MCF 10A (cell line): ENCODE measurements around the gene NEDD8. TPM values are rescaled to one million over a fixed set of nuclear protein-coding genes. Genes with fewer than 3 reads are reported as not detected.

Source experiments
- BruUV-seq: library from RNA; stranded (reverse); fragments of 400-500 nt; replicated peaks from 2 replicates; lab custom pipeline; 2021; lab: Mats Ljungman, UMichigan
- CTCF ChIA-PET: fragments of 300-600 bp; sonication (Branson Sonifier 250); formaldehyde crosslinking; extraction: SDS; loops from one replicate; lab custom pipeline; 2021; ENCODE audit warnings: antibody characterized with exemption, inconsistent platforms; lab: Yijun Ruan, JAX
- POLR2A ChIA-PET: fragments of 300-600, 350-650 bp; sonication (Branson Sonifier 250); formaldehyde crosslinking; extraction: SDS; loops from one replicate; lab custom pipeline; 2020; ENCODE audit warnings: antibody characterized with exemption, inconsistent platforms; lab: Yijun Ruan, JAX
- DNase-seq: peaks from one replicate; pipeline ENCODE4 v3.0.0-alpha.2; 2018; ENCODE audit not compliant: unreplicated experiment
- H3K27ac Mint-ChIP-seq: one replicate; pipeline ENCODE4 v1.8.0; 2022; ENCODE audit warnings: mild to moderate bottlenecking, low read depth, mixed read lengths; ENCODE audit not compliant: unreplicated experiment
- H3K27me3 Mint-ChIP-seq: one replicate; pipeline ENCODE4 v1.8.0; 2022; ENCODE audit warnings: mixed read lengths; ENCODE audit not compliant: insufficient read depth, unreplicated experiment
- H3K36me3 Mint-ChIP-seq: one replicate; pipeline ENCODE4 v1.8.0; 2022; ENCODE audit warnings: mild to moderate bottlenecking, moderate library complexity, mixed read lengths; ENCODE audit not compliant: insufficient read depth, unreplicated experiment
- H3K4me1 Mint-ChIP-seq: one replicate; pipeline ENCODE4 v1.8.0; 2022; ENCODE audit warnings: mixed read lengths; ENCODE audit not compliant: insufficient read depth, unreplicated experiment
- H3K4me3 Mint-ChIP-seq: one replicate; pipeline ENCODE4 v1.8.0; 2022; ENCODE audit warnings: mild to moderate bottlenecking, moderate library complexity, mixed read lengths; ENCODE audit not compliant: unreplicated experiment
- H3K9me3 Mint-ChIP-seq: one replicate; pipeline ENCODE4 v1.8.0; 2022; ENCODE audit warnings: mixed read lengths; ENCODE audit not compliant: unreplicated experiment
- intact Hi-C: fragments of 100-400 bp; cut with micrococcal nuclease; formaldehyde crosslinking; loops from 2 replicates; pipeline ENCODE4 v1.14.1; 2022
- total RNA-seq: library from RNA; stranded (reverse); gene quantifications from 2 replicates; pipeline ENCODE4 v1.2.3, GENCODE V29; 2022
- TF ChIP-seq, protein P1 (sequence below): fragments of 200-600 bp; IDR thresholded peaks from one replicate; pipeline ENCODE4 v1.8.0; 2022; ENCODE audit warnings: antibody characterized with exemption, mild to moderate bottlenecking; ENCODE audit not compliant: unreplicated experiment

NEDD8 gene
- total RNA-seq, 1 experiment from 2014 or later = 243 TPM

DNA sequence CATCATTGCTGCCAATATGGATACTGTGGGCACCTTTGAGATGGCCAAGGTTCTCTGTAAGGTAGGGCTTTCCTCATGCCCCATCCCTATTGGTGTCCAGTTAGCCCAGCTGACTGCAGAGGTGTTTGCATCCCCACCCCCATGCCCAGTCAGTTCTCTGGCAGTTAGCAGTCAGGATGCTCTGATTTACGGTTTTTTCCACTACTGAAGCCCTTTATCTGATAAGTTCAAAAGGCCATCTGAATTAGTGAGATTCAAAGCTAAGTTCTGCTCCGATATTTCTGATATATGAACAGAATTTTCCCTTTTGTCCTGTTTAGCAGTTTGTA lies 1.3 kb upstream of the NEDD8 start:
- no peaks in the 10 kb centered on the region for H3K9me3 Mint-ChIP-seq
- peak; percentile 18 for DNase-seq
- ChIA-PET POLR2A (interaction anchor here (0.7 to 2.8 kb wide), 9 partner anchors 9 to 97 kb away, joined by 3 to 45 read pairs (median 10); partner anchors contain the start of genes CHMP4A, EMC9, IRF9 and LTB4R2), CTCF (interaction anchor here (0.7 to 17.7 kb wide), 4 partner anchors 9 to 445 kb away, joined by 3 to 414 read pairs (median 40); partner anchors contain the start of genes CIDEB, DHRS1, LTB4R2 and NOP9)
- BruUV-seq = no TSS peak
- no peak overlapping the region for H3K27ac Mint-ChIP-seq
- H3K27me3 Mint-ChIP-seq = no peaks in the 10 kb centered on the region
- intact Hi-C loops = no loop called here
- peaks cover 57% of the 10 kb centered on the region for H3K36me3 Mint-ChIP-seq
- TF ChIP-seq, protein P1, sequence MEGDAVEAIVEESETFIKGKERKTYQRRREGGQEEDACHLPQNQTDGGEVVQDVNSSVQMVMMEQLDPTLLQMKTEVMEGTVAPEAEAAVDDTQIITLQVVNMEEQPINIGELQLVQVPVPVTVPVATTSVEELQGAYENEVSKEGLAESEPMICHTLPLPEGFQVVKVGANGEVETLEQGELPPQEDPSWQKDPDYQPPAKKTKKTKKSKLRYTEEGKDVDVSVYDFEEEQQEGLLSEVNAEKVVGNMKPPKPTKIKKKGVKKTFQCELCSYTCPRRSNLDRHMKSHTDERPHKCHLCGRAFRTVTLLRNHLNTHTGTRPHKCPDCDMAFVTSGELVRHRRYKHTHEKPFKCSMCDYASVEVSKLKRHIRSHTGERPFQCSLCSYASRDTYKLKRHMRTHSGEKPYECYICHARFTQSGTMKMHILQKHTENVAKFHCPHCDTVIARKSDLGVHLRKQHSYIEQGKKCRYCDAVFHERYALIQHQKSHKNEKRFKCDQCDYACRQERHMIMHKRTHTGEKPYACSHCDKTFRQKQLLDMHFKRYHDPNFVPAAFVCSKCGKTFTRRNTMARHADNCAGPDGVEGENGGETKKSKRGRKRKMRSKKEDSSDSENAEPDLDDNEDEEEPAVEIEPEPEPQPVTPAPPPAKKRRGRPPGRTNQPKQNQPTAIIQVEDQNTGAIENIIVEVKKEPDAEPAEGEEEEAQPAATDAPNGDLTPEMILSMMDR = no peak
- peaks cover 34% of the 10 kb centered on the region for H3K4me1 Mint-ChIP-seq
- peak overlapping the region; percentile 77 for H3K4me3 Mint-ChIP-seq

DNA sequence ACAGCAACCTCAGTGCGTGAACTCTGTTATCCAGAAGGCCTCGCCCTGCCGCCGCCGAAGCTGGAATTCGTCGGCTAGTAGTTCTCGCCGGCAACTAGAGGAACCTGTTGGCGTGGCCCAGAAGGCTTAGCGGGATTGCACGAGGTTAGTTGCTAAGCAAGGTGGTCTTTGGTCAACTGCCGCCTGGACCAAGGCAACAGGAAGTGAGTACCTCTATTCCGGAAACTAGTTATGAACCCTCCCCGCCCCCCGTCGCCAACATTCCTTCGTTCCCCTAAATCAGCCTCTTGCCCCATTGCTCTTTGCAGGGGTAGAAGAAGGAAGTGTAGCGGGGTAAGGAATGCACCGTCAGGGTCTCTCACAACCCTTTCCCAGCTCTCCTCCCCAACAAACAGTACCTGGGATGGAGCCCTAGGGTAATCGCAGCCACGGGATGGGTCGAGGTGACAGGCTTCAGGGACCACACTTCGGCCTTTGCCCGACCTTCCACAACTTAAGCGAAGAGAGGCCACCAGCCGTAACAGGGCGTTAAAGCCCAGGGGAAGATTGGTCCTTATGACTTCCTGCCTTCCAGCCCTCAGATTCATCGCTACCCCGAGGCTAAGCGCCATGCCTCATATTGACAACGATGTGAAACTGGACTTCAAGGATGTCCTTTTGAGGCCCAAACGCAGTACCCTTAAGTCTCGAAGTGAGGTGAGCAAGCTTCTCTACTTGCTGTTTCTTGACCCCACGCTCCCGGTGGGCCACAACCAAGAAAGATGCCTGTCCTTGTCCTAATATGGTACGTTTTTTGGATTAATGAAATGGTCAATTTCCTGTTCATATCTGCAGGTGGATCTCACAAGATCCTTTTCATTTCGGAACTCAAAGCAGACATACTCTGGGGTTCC lies 724 bp upstream of the NEDD8 start, which contains the start of gene GMPR2:
Gene GMPR2, plus strand, starts transcription at position 285 of the 893 bp plus-strand sequence. Its CDS starts 325 bp downstream, at position 610.
- ChIA-PET CTCF (interaction anchor here (0.6 to 17.7 kb wide), 7 partner anchors 10 to 1129 kb away, joined by 3 to 414 read pairs (median 3); partner anchors contain the start of genes CIDEB, DHRS1, LTB4R2 and NOP9), POLR2A (interaction anchor here (0.7 to 2.8 kb wide), 17 partner anchors 9 to 1132 kb away, joined by 3 to 45 read pairs (median 4); partner anchors contain the start of genes CHMP4A, DHRS1, IPO4 and IRF9)
- H3K27me3 Mint-ChIP-seq = no peaks in the 10 kb centered on the region
- H3K36me3 Mint-ChIP-seq = peaks cover 52% of the 10 kb centered on the region
- H3K9me3 Mint-ChIP-seq = no peaks in the 10 kb centered on the region
- intact Hi-C loops = loop anchor here (1.0 kb wide), 1 partner anchor 17 kb away; the partner anchor contains the start of gene MDP1
- TF ChIP-seq, protein P1 = no peak
- BruUV-seq = TSS peak; percentile 58
- peak within 1 kb of the TSS; percentile 70 for H3K27ac Mint-ChIP-seq
- H3K4me1 Mint-ChIP-seq = peaks cover 28% of the 10 kb centered on the region
- peak within 1 kb of the TSS; percentile 77 for H3K4me3 Mint-ChIP-seq
- DNase-seq = no peak

DNA sequence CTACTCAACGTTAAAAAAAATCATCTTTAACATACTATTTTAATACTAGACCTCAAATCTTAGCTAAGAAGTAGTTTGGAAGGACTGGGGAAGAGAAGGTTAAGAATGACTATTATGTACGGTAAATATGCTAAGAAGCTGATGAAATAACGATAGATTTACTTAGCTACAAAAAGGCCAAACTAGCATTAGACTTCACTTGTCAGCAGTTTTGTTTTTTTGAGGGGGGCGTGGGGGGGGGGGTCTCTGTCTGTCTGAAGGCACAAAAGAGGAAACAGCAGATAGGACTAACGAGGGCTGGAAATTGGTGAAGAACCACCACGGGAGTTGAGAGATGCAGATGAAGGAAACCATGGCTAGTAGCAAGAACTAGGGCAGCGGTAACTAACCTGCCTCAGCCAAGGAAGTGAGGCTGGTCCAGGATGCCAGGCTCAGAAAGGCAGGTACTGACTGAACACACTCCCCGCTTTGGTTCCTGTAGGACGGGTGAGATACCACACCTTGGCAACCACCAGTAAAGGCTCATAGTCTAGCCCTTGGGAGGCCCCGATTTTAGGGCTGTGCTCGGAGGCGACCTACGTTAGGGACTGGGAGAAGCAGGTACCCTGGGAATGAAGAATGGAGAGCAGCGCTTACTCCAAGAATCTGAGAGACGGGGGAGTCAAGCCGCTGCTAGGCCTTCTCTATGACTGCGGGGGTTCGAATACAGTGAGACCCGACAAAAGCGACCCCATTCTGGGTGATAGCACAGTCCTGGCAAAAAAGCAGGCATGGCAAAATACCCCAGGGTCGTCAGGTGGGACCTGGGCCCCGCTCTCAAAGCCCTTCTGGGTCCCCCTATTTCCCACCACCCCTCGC lies 675 bp downstream of the NEDD8 start:
- TF ChIP-seq, protein P1 = no peak
- Mint-ChIP-seq H3K27me3 (no peaks in the 10 kb centered on the region), H3K4me3 (peak overlapping the region; percentile 77), H3K4me1 (peaks cover 26% of the 10 kb centered on the region), H3K9me3 (no peaks in the 10 kb centered on the region), H3K27ac (peak overlapping the region; percentile 70), H3K36me3 (peaks cover 48% of the 10 kb centered on the region)
- ChIA-PET CTCF (interaction anchor here (0.6 to 1.2 kb wide), 9 partner anchors 15 to 582 kb away, joined by 3 to 5 read pairs (median 3); partner anchors contain the start of gene CIDEB), POLR2A (interaction anchor here (0.6 to 2.5 kb wide), 16 partner anchors 11 to 659 kb away, joined by 3 to 14 read pairs (median 3); partner anchors contain the start of genes CHMP4A, IPO4, MDP1 and RNF31)
- peak; percentile 23 for DNase-seq
- BruUV-seq = TSS peak; percentile 61
- intact Hi-C loops = loop anchor here (1.0 kb wide), 1 partner anchor 15 kb away; the partner anchor contains the start of gene MDP1
